Natural killer cell (primary cell): Measurements from ENCODE around the gene COQ9. TPM values are rescaled to one million over a fixed set of nuclear protein-coding genes. Genes with fewer than 3 reads are reported as not detected.

Experiments used
- ATAC-seq, 3 donors: fragments of 150-1000 bp in 2 of 3; fragments of 200-7000 bp in 1 of 3; cut with Tn5 transposase; 1 replicate in 1 of 3; 2 replicates in 2 of 3; pipeline ENCODE4 v1.10.0; 2021; ENCODE audit warnings: mild to moderate bottlenecking in 2 of 3, moderate library complexity in 2 of 3
- DNase-seq, 2 donors: peaks; one replicate each; pipeline versions ENCODE4 v3.0.0 to v3.0.0-alpha.2; 2013 to 2021; ENCODE audit warnings: mixed read lengths in 1 of 2
- H3K27ac ChIP-seq: one replicate; pipeline ENCODE4 v1.5.1; 2013; ENCODE audit warnings: mild to moderate bottlenecking, low read length
- H3K27me3 ChIP-seq: one replicate; pipeline ENCODE4 v1.6.1; 2013; ENCODE audit warnings: low read length; ENCODE audit not compliant: control insufficient read depth, insufficient read depth
- H3K36me3 ChIP-seq: one replicate; pipeline ENCODE4 v1.6.1; 2013; ENCODE audit warnings: low read length; ENCODE audit not compliant: control insufficient read depth, insufficient read depth
- H3K4me1 ChIP-seq: one replicate; pipeline ENCODE4 v1.6.1; 2013; ENCODE audit warnings: low read length; ENCODE audit not compliant: control insufficient read depth, insufficient read depth
- H3K4me3 ChIP-seq: one replicate; pipeline ENCODE4 v1.5.1; 2013; ENCODE audit warnings: low read length
- H3K9me3 ChIP-seq: one replicate; pipeline ENCODE4 v1.6.1; 2013; ENCODE audit warnings: low read length; ENCODE audit not compliant: control insufficient read depth, insufficient read depth
- H3K27ac Mint-ChIP-seq, 2 donors: one replicate each; pipeline ENCODE4 v1.8.0; 2022; ENCODE audit warnings: mild to moderate bottlenecking in 2 of 2, mixed read lengths in 2 of 2, moderate library complexity in 1 of 2
- H3K27me3 Mint-ChIP-seq, 2 donors: one replicate each; pipeline ENCODE4 v1.8.0; 2022; ENCODE audit warnings: low read depth in 2 of 2, mixed read lengths in 2 of 2
- H3K36me3 Mint-ChIP-seq: one replicate; pipeline ENCODE4 v1.8.0; 2022; ENCODE audit warnings: mixed read lengths
- H3K4me1 Mint-ChIP-seq, 2 donors: one replicate each; pipeline ENCODE4 v1.8.0; 2022; ENCODE audit warnings: mixed read lengths in 2 of 2
- H3K4me3 Mint-ChIP-seq: one replicate; pipeline ENCODE4 v1.8.0; 2022; ENCODE audit warnings: mild to moderate bottlenecking, moderate library complexity, mixed read lengths
- H3K9me3 Mint-ChIP-seq, 2 donors: one replicate each; pipeline ENCODE4 v1.8.0; 2022; ENCODE audit warnings: mixed read lengths in 2 of 2
- WGBS: methylation state at CpG from one replicate; pipeline ENCODE4 v1.1.7; 2013; ENCODE audit warnings: missing lambda C conversion rate; ENCODE audit not compliant: insufficient coverage; 5-methylcytosine and 5-hydroxymethylcytosine counted together
- intact Hi-C: fragments of 100-400 bp; cut with micrococcal nuclease; formaldehyde crosslinking; loops from one replicate; pipeline ENCODE4 v1.14.2; 2022
- total RNA-seq, 4 donors: library from RNA; stranded (reverse); fragments of 120-200 nt in 1 of 4; gene quantifications; one replicate each; pipeline versions ENCODE4 v1.2.3 to v1.2.4, GENCODE V29; 2013 to 2022
- TF ChIP-seq, protein P1 (sequence below): fragments of 200-600 bp; IDR thresholded peaks from one replicate; pipeline ENCODE4 v1.8.0; 2022; ENCODE audit warnings: antibody characterized with exemption

Gene COQ9
- total RNA-seq, 3 donors from 2014 or later (not counting 1 experiment from before 2014, with no cell fraction given) = 16.9 to 30.2 (median 18.3) TPM

- Histone ChIP-seq H3K27ac (no peak overlapping the region), H3K36me3 (peaks cover 3% of the 10 kb centered on the region), H3K27me3 (no peaks in the 10 kb centered on the region), H3K9me3 (peaks cover 10% of the 10 kb centered on the region), H3K4me1 (peaks cover 20% of the 10 kb centered on the region), H3K4me3 (no peak overlapping the region)
- DNase-seq (no peak), ATAC-seq (no peak)
- Mint-ChIP-seq H3K27me3 (no peaks in the 10 kb centered on the region), H3K4me1 (peaks cover 10 to 20% of the 10 kb centered on the region in 2 donors), H3K36me3 (peaks cover 21% of the 10 kb centered on the region), H3K4me3 (no peak overlapping the region), H3K27ac (no peak overlapping the region), H3K9me3 (peaks cover 0 to 6% of the 10 kb centered on the region in 2 donors)
- intact Hi-C loops = no loop called here
- TF ChIP-seq, protein P1, sequence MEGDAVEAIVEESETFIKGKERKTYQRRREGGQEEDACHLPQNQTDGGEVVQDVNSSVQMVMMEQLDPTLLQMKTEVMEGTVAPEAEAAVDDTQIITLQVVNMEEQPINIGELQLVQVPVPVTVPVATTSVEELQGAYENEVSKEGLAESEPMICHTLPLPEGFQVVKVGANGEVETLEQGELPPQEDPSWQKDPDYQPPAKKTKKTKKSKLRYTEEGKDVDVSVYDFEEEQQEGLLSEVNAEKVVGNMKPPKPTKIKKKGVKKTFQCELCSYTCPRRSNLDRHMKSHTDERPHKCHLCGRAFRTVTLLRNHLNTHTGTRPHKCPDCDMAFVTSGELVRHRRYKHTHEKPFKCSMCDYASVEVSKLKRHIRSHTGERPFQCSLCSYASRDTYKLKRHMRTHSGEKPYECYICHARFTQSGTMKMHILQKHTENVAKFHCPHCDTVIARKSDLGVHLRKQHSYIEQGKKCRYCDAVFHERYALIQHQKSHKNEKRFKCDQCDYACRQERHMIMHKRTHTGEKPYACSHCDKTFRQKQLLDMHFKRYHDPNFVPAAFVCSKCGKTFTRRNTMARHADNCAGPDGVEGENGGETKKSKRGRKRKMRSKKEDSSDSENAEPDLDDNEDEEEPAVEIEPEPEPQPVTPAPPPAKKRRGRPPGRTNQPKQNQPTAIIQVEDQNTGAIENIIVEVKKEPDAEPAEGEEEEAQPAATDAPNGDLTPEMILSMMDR = no peak
- WGBS = 88% methylated on average over 3 of the region's 3 CpGs
Measured at GRCh38 chr16:57444711-57445110, 2.6 kb upstream of the COQ9 start.

DNA sequence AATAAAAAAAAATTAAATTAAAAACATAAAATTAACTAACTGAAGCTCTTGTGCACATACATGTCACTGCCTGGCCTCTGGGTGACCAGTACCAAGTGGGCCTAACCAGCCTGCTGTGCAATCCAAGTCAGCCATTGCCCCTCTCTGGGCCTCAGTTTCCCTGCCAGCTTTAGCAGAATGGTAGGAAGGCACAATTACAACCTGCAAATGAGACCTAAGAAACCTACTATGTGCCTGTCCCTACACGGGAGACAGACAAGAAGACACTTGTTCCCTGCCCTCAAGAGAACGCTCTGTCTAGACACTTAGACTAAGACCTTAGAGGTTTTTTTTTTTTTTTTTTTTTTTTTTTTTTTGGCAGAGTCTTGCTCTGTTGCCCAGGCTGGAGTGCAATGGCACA is 1.8 kb upstream of the COQ9 start:
- TF ChIP-seq, protein P1 = no peak
- intact Hi-C loops = no loop called here
- Mint-ChIP-seq H3K27me3 (no peaks in the 10 kb centered on the region), H3K4me1 (peaks cover 10 to 20% of the 10 kb centered on the region in 2 donors), H3K27ac (no peak overlapping the region), H3K36me3 (peaks cover 13% of the 10 kb centered on the region), H3K9me3 (peaks cover 0 to 3% of the 10 kb centered on the region in 2 donors), H3K4me3 (peak overlapping the region; percentile 17)
- Histone ChIP-seq H3K4me3 (no peak overlapping the region), H3K4me1 (peaks cover 20% of the 10 kb centered on the region), H3K27ac (no peak overlapping the region), H3K36me3 (peaks cover 3% of the 10 kb centered on the region), H3K27me3 (no peaks in the 10 kb centered on the region), H3K9me3 (peaks cover 3% of the 10 kb centered on the region)
- WGBS = 93% methylated on average over 2 of the region's 2 CpGs
- DNase-seq (no peak), ATAC-seq (no peak)

DNA sequence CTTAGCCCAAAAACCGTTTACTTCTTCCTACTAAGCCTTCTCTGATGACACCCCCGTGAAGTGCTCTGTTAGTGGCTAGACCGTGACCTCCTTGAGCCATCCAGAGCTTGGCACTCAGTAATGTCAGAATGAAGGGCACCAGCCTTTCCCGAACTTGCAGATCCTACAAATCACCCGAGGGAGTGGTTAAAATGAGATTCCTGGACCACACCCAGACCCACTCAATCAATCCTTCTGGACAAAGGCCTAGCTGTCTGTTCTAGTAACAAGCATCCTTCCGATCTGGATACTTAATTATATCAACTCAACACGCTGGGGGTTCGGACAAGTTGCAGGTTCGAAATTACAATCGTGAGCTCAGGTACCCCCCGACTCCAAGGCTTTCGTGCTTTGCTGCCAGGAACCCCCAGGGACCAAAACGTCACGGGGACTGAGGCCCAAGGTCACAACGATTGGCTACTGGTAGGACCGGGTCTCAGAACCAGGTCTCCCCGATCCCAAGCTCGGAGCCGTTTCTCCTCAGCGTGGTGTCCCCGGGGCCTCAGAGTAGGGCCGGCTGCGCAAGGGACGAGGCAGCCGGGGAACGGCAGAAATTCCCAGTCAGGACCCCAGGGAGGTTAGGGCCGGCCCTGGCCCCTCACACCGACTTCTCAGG is 621 bp upstream of the COQ9 start:
- Histone ChIP-seq H3K27ac (peak overlapping the region; percentile 75), H3K36me3 (peaks cover 6% of the 10 kb centered on the region), H3K4me3 (peak overlapping the region; percentile 90), H3K4me1 (peaks cover 20% of the 10 kb centered on the region), H3K9me3 (no peaks in the 10 kb centered on the region), H3K27me3 (no peaks in the 10 kb centered on the region)
- Mint-ChIP-seq H3K27ac (peak overlapping the region; percentile 77 to 89), H3K9me3 (no peaks in the 10 kb centered on the region), H3K4me1 (peaks cover 10 to 20% of the 10 kb centered on the region in 2 donors), H3K27me3 (no peaks in the 10 kb centered on the region), H3K36me3 (peaks cover 1% of the 10 kb centered on the region), H3K4me3 (peak overlapping the region; percentile 90)
- intact Hi-C loops = loop anchor here (1.0 kb wide), 2 partner anchors 16 to 289 kb away; partner anchors contain the start of genes KATNB1 and POLR2C
- WGBS = 8% methylated on average over 28 of the region's 28 CpGs
- DNase-seq (peak in 1 of 2 donors; percentile 43), ATAC-seq (peak; percentile 12 to 16 (median 16))
- TF ChIP-seq, protein P1 = no peak
